Endothelial cell of hepatic sinusoid (primary cell): Measurements from ENCODE around the gene ACTL8.

Source experiments
- in situ Hi-C: cut with HindIII; loops from 2 replicates; pipeline ENCODE4 v1.10.0; 2017; ENCODE audit warnings: low sequenced_read_pairs

The ACTL8 gene, protein sequence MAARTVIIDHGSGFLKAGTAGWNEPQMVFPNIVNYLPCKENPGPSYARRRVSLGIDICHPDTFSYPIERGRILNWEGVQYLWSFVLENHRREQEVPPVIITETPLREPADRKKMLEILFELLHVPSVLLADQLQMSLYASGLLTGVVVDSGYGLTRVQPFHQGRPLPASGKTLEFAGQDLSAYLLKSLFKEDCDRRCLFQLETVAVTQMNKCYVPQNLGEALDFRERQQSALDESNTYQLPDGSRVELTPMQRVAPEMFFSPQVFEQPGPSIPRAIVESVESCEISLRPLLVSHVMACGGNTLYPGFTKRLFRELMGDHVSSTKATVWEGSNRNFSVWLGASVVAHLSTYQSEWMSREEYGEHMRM

DNA sequence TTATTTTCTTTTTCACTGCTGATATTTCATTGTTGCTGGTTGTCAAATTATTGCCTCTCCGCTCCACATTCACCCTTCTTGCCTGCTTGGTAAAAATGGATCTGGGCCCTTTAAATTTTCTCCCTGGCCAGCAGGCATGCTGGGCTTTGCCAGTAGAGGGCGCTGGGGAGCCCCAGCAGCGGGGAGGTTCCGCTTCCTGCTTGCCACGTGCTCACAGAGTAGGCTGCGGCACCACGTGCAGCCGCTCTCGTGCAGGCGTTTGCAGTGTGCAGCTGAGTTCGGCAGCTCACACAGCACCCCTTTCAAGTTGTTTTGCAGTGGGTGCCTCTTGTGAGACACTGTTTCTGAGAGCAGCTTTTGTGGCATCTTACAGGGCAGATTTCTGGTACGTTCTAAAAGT, at the start of gene ACTL8:
Gene ACTL8 (plus strand): TSS at position 214 of the 400 bp plus-strand sequence. CDS start 67,676 bp downstream, outside the sequence.
- in situ Hi-C loops, result no loop called here

DNA sequence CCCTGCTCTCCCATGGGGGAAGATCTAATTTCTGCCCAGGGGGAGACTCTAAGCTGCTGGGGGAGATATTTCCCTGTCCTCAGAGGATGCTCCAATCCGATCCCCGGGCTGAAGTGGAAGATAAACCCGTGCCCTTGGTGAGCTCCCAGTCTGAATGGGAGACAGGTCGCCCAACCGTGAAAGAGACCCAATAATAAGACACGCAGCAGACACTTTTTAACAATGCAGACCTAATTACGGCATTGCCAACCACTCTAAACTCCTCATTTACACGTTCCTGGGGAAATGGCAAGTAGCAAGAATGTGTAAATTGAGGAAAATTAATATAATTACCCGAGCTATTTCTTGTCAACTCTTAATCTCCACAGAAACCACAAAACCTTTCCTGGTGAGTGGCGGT, 48.7 kb upstream of the ACTL8 start:
- in situ Hi-C loops, result no loop called here

GRCh38 chr1:17709981-17710380, 45.2 kb upstream of the ACTL8 start:
- in situ Hi-C loops, result no loop called here

GRCh38 chr1:17710889-17711576, 44.1 kb upstream of the ACTL8 start:
- in situ Hi-C loops, result no loop called here

DNA sequence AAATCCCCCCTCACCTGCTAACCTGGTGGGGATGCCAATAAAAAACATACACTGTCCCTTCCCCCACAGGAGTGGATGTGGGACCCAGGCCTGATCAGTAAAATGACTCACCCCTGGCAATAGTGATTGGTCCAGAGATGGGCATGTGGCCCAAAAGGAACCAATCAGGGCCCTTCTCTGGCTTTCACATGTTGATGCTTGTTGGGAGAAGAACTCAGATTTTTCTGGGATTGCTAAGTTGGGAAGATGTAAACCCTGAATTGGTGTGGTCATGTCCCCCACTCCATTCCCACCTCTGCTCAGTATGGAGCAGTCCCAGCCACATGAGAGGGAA, 43.6 kb upstream of the ACTL8 start:
- in situ Hi-C loops, result no loop called here

DNA sequence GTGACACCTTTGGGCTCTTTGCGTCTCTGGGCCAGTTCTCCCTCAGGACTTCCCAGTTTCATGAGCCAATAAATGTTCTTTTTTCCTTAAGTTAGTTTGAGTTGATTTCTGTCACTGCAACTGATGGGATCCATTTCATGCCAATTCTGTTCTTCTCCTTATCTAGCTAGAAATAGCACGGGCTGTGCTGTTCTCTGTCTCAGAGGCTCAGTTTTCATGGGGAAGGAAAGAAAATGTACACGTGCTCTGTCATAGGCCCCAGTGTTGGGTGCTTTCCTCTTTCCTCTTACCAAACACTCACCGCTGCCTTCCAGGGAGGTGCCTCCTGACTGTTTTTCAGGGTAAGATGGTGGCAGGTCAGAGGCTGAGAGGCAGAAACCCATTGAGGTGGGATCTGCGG, 43.2 kb upstream of the ACTL8 start:
- in situ Hi-C loops, result no loop called here

DNA sequence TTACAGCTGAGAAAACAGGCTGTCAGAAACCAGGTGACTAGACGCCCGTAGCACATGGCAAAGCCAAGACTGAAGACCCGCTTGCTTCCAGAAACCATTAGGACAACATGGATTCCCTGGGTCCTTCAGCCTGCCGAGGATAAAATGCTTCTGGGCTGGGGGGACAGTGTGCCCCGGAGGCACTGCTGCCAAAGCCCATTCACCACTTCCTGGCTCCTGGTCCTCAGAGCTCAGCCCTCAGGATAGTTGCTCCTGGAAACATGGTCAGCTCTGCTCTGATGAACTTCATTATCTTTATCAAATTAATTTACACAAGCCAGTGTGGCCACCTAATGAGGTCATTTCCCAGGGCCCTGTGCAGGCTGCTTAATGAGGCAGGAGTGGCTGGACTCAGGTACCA, 41.1 kb upstream of the ACTL8 start:
- in situ Hi-C loops, result no loop called here

GRCh38 chr1:17717594-17718535, 37.3 kb upstream of the ACTL8 start:
- in situ Hi-C loops, result no loop called here

DNA sequence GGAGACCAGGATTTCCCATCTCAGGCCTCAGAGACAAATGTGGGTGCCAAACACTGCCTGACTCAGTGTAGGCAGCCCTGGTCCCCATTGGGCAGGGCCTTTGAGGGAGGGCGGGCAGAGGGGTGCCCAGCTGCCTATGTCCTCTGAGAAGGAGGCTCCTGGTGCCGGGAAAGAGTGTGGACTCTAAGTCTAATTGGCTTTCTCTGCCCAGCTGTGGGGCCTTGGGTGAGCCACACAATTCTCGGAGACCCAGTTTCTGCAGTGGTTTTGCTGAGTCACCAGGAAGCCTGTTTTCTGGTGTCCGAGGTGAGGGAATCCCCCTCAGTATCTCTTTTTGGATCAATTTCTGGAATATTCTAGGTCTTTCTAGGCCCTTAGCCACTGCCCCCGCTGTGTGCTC, 35.3 kb upstream of the ACTL8 start:
- in situ Hi-C loops, result no loop called here

DNA sequence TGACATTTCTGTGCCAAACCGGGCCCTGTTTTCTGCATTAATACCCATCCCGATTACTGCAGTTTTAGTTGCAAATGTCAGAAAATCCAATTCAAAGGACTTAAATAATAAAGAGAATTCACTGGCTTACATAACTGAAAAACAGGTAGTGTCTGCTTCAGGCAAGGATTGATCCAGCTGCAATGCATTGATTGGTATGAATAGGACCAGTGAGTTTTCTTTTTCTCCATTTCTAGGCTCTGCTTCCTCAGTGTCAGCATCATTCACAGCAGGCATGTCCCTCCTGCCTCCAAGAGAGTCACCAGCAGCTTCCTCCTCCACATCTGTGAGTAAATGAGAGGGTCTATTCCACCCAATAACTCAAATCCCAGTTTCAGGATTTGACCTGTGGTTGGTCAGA, 33.7 kb upstream of the ACTL8 start:
- in situ Hi-C loops, result no loop called here

DNA sequence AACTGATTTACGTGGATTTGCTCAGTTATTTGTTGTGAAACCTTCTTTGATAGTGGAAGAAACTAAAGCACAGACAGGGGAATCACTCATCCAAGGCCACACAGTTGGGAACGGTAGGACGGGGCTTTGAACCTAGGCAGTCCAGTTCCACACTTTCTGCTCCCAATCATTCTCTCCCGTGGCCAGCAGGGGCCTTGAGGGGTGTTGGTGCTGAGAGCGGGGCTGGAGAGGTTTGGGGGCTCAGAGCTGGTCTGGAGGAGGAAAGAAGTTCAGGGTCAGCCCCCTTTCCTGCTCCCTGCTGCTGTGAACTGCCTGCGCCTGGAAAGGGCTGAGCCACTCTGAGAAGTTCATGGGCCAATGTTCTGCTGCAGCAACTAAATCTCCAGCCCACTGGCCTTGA, 31.4 kb upstream of the ACTL8 start:
- in situ Hi-C loops, result no loop called here

DNA sequence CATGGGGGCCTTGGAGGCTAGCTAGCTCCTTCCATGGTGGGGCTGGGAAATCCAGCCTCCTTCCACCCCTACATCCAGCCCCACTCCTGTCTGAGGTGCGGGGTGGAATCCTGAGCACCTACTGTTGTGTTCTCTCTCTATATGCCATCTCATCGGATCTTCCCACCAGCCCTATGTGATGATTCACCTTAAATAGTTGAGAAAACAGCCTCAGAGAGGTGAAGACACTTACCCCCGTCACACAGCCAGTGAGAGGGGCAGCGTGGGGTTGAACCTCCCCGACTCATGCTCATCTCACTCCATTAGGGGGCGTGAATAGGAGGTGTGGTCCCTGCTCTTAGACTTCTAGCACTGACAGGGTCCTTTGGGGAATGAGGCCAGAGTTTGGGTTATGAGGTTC, 31.0 kb upstream of the ACTL8 start:
- in situ Hi-C loops, result no loop called here

- in situ Hi-C loops, result no loop called here
Measured at GRCh38 chr1:17725084-17725719, 29.9 kb upstream of the ACTL8 start.

- in situ Hi-C loops, result no loop called here
Measured at GRCh38 chr1:17725811-17726582, 29.1 kb upstream of the ACTL8 start.

GRCh38 chr1:17728123-17728712, 26.9 kb upstream of the ACTL8 start:
- in situ Hi-C loops, result no loop called here

DNA sequence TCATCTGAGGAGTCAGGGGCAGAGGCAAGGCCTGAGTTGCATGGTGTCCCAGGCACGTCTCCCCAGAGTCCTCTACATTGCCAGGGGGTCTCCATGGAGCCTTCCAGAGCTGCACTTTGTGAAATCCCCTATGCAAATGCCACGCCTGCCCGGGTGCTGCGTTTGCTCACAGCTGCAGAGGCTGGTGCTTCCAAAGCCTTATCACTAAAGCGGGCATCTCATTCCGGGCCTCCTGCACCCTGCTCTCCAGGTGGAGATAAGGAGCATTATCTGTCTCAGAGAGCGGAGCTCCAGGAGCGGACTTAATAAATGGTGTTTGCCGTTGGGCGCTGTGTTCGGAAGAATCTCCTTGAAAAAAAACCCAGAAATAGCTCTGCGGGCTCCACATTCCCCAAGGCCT, 25.9 kb upstream of the ACTL8 start:
- in situ Hi-C loops, result no loop called here

GRCh38 chr1:17729909-17730308, 25.2 kb upstream of the ACTL8 start:
- in situ Hi-C loops, result no loop called here

DNA sequence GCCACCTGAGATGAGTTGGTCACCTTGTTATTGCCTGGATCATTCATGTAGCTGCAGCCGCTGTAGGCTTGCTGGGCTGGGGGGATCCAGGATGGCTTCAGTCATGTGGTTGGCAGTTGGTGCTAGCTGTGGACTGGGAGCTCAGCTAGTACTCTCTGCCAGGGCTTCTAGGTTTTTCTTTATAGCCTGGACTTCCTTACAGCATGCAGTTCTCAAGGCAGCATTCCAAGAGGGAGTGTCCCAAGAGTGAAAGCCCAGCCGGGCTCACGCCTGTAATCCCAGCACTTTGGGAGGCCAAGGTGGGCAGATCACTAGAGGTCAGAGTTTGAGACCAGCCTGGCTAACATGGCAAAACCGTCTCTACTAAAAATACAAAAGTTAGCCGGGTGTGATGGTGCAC, 23.7 kb upstream of the ACTL8 start:
- in situ Hi-C loops, result no loop called here

GRCh38 chr1:17732475-17732874, 22.7 kb upstream of the ACTL8 start:
- in situ Hi-C loops, result no loop called here

GRCh38 chr1:17733661-17734060, 21.5 kb upstream of the ACTL8 start:
- in situ Hi-C loops, result no loop called here
